ENCODE data around the gene PNPLA2. TPM values are rescaled to one million over a fixed set of nuclear protein-coding genes. Genes with fewer than 3 reads are reported as not detected.
A peak's percentile ranks its signal among the peaks of the same experiment; 100 is the strongest.

PNPLA2 gene
- polyA plus RNA-seq, 4 donors: 38.2 to 87.6 (median 68.0) TPM

DNA sequence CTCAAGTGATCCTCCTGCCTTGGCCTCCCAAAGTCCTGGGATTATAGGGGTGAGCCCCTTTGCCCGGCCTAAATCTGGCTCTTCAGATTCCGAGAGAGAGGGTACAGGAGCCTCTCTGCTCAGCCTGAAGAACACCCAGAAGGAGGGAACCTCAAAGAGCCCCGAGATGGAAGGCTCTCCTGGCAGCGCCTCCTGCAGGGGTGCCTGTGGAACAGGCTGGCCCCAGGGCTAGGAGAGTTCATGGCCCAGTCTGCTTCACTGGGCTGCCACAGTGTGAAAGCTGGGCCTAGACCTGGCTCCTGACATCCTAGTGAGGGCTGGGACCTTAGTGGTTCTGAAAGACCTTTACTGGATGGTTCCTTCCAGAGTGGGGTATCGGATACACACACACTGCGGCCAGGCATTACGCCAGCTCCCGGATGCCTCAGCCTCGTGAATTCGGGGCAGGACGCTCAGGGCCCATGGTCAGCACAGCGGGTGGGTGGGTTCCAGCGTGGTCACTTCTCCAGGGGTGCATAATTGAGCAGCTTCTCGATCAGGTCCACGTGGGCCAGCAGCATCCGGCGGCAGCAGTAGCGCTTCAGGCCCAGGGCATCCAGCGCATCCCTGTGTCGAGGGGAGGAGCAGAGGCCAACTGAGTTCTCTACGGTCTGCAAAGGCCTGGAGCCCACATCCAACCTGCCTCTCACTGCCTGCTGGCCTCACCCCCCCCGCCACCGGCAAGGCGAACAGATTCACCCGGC lies 21.3 kb downstream of the PNPLA2 start:
- DNase-seq (ENCODE audit: low read depth in 4 of 4, low spot score in 2 of 4): no peak

DNA sequence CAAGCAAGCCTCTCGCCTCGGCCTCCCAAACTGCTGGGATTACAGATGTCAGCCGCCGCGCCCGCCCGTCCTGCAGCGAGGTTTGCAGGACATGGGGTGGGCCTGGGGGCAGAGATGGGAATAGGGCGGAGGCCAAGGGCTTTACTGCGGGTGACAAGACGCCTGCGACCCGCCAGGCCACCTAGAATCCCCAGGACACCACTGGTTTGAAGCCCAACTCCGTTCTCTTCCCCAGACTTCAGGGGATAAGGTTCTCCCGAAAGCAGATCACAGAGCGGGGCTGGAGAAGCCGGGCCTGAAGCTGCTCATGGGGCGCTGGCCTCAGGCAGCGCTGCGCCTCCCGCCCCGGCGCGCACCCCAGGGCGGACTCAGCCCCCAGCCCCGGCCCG lies 23.3 kb downstream of the PNPLA2 start:
- no peak for DNase-seq (ENCODE audit: low read depth in 4 of 4, low spot score in 2 of 4)

DNA sequence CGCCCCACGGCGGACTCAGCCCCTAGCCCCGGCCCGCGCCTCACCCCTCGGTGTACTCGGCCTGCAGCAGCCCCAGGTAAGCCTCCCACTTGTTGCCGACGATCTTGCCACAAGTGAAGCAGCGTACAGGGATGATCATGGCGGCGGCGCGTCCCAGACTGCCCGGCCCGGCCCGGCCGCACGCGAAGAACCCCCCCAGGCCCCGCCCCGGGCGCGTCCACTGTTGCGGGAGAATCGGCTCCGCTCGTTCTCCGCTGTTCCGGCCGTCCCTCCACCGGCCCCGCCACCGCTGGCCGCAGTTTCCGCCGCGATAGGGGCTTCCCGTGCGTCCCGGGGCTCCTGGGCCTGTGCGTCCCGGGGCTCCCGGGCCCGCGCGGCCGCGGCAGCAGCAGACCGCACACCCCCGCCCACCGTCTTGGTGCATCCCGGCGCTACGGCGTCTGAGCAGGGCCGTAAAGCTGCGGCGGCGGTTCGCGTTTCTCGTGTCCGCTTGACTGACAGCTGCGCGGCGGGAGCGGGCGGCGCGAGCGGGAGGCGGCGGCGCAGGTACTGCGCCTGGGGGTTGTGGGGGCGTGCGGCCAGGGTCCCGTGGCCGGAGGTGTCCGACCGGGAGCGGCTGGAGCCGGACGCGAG lies 23.8 kb downstream of the PNPLA2 start, which contains the start of the genes POLR2L and TSPAN4:
TSS of gene POLR2L (minus strand) at position 160 of the 633 bp plus-strand sequence. CDS start at position 139, 21 bp downstream.
TSS of gene TSPAN4 (plus strand) at position 483 of the 633 bp plus-strand sequence. CDS start 7,453 bp downstream, outside the sequence.
- DNase-seq (ENCODE audit: low read depth in 4 of 4, low spot score in 2 of 4): peak in 1 of 4 donors; percentile 69

DNA sequence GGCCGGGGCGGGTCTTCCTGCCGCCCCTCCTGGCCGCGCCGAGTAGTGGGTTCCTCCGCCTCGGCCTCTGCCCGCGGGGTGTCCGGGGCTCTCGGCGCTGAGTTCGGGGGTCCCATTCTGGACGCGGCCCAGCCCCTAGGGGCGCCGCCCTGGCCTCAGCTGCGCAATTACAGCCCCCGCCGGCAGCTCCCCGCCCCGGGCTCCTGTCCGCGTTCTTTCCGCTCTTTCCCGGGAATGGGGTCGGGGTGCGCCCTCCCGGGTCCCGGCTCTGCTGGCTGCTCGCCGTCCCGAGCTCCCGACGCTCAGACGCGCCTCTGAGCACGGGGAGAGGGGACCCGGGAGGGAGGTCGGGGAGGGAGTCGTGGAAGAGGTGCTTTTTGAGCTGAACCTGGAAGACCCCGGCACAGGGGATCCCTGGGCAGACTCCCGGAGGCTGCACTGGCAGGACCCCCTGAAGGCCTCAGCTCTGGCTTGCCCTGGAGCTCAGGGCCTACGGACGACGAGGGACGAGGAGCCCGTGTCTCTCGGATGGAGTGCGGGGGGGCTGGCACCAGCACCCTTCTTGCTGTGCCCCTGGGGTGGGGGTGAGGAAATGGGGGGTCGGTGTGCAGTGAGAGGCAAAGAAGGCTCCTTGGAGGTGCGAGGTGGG lies 24.5 kb downstream of the PNPLA2 start:
- no peak for DNase-seq (ENCODE audit: low read depth in 4 of 4, low spot score in 2 of 4)

DNA sequence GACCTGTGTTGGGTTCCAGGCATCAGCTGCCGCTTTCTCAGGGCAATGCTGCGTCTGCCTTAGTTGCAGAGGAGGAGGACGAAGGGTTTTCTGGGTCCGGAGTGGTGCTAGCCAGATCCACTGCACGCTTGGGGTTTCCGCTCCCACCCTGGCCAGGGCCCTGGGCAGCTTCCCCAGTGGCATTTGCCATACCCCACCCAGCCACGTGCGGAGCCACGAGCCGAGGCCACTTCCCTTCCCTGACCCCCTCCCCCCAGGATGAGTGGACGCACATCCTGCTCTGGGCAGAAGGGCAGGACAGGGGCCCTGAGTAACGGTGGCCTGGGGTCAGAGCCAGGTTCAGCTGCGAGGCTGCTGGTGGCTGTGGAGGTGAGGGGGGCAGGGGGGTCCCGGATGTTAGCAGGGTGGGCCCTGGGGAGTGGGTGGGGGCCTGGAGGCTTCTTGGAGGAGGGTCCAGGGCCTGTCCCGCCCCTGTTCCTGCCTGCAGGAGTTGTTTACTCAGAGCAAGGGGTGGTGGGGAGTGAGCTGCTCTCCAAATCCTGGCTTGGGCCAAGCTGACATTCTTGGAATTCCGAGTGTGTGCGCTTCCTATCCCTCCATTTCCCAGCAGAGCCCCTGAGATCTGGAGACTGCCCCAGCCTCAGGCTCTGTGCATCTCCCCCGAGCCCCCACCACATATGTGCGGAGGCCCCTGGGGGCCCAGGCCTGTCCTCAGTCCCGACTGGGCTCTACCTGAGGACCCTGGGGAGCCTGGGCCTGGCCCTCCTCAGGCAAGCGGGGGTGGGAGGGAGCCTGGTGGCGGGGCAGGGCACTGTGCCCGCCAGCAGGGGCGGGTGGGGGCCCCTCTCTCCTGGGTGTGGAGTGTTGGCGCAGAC lies 25.3 kb downstream of the PNPLA2 start:
- DNase-seq (ENCODE audit: low read depth in 4 of 4, low spot score in 2 of 4): peak in 1 of 4 donors; percentile 68

DNA sequence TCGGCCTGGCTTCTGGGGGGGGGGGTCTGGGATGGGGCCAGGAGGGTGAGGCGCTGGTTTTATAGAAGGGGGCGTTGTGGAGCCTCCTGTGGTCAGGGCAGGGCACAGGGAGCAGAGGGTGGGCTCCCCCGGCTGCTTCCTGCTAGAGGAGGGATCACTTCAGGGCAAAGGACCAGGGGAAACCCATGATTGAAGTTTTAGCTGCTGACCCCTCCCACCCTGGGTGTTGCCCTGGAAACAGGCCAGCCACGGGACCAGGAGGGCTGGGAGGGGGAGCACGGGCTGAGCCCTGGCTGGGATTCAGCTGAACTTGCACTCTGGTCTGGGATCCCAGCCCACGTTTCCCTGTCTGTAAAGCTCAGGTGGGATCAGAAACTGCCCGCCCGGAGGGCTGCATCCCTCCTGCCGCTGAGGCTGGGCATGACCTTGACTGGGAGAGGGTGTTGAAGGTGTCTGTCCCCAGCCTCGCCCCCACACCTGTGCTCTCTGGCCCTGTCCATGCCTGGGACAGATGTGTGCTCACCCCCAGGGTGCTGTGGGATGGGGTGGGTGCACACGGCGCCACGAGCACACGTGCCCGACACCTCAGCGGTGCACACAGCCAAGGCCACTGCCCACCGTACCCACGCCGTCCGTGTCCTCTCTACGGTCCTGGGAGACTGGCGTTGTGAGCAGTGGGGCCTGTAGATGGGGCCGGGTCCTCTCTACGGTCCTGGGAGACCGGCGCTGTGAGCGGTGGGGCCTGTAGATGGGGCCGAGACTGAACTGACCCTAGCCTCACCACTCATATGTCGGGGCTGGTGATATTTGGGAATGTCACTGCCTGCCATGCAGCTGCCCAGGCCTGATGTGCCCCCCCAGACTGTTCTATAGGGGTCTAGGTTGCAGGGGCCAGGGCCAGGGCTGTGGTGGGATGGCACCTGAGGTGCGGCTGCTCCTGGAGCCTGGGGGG lies 26.3 kb downstream of the PNPLA2 start:
- peak in 2 of 4 donors; percentile 79 to 82 for DNase-seq (ENCODE audit: low read depth in 4 of 4, low spot score in 2 of 4)

DNA sequence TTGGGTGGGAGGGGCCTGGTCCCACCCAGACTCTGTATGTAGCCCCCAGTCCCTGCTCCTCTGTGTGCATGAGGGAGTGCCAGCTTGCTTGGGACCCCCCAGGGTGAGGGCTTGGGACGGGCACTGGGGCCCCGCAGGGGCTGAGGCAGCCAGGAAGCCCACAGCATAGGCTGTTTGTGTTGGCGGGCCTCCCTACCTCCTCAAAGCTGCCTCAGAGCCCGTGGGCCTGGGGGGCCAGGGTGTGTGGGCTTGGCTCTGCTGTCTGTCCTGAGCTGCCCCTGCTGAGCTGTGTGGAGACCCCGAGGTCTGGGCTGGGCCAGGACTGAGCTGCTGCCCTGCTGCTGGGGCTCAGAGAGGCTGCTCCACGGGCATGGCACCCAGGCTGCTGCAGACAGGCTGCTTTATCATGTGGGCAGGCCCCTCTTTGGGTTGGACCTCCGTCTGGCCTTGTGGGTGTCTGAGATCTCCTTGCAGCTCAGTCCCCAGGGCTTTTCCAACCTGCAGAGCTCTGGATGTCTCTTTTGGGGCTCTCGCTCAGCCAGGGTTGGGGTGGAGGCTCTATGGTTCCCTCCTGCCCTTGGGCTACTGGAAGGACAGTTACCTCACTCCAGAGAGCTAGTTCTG lies 27.3 kb downstream of the PNPLA2 start:
- DNase-seq (ENCODE audit: low read depth in 4 of 4, low spot score in 2 of 4): no peak

DNA sequence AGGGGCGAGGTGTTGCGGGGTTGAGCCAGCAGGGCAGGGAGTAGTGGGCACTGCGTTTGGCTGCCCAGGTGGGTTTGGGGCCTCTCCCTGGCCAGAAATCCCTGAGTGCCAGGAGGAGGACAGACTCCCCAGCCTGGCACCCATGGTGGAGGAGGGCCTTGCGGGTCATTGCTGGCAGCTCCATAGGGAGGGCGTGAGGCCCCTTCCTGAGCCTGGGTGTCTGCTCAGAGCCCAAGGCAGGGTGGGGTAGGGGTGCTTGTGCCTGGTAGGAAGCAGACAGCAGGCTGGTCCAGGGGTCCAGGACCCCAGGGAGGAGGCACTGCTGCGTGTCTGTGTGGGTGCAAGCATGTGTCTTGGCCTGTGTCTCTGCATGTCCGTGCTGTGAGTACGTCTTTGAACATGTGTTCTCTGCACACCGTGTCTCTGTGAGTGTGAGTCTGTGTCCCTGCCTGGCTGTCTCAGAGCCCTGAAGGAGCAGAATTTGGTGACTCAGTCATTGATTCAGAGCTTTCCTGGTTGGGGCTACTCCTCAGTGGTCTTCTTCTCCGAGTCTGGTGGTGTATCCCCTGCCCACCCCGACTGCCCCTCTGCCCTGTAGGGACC lies 27.9 kb downstream of the PNPLA2 start:
- no peak for DNase-seq (ENCODE audit: low read depth in 4 of 4, low spot score in 2 of 4)

DNA sequence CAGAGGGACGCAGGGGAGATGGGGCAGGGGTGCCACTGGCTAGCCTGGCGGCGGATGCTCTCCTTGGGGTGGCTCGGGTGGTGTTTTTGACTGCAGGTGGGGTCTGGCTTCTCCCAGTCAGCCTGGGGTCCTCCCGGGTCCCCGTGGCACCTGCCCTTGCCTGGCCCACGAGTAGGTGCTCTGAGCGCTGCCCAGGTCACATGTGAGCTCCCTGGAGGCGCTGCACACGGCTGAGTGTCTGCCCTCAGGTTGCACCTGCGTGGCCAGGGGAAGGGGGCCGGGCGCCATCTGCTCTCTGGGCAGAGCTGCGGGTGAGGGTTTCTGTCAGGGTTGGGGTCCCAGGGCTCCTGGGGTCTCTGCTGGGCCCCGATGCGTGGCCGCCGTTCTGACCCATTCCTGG lies 29.2 kb downstream of the PNPLA2 start:
- DNase-seq (ENCODE audit: low read depth in 4 of 4, low spot score in 2 of 4): no peak

DNA sequence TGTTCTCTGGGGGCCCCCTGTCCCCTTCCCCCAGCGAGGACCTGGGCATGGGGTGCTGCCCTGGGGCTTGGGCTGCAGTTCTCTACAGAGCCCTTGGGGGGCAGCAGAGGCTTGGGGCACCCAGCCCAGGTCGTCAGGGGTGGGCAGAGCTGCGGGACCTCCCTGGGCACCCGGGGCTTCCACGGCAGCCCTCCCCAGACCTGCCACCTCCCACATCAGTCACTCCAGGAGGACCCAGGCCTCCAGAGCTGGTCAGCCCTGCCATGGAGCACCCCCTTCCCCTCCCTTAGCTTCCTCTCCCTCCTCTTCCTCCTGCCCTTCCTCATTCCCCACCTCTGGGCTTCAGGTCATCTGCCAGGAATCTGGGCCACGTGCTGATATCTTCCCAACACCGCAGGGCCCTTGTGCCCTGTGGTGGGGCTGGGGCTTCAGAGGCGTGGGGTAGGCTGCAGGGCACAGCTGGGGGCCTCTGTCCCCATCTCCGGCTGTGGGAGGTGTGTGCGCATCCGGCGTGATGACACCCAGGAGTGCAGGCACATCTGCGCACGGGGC lies 29.7 kb downstream of the PNPLA2 start:
- no peak for DNase-seq (ENCODE audit: low read depth in 4 of 4, low spot score in 2 of 4)

DNA sequence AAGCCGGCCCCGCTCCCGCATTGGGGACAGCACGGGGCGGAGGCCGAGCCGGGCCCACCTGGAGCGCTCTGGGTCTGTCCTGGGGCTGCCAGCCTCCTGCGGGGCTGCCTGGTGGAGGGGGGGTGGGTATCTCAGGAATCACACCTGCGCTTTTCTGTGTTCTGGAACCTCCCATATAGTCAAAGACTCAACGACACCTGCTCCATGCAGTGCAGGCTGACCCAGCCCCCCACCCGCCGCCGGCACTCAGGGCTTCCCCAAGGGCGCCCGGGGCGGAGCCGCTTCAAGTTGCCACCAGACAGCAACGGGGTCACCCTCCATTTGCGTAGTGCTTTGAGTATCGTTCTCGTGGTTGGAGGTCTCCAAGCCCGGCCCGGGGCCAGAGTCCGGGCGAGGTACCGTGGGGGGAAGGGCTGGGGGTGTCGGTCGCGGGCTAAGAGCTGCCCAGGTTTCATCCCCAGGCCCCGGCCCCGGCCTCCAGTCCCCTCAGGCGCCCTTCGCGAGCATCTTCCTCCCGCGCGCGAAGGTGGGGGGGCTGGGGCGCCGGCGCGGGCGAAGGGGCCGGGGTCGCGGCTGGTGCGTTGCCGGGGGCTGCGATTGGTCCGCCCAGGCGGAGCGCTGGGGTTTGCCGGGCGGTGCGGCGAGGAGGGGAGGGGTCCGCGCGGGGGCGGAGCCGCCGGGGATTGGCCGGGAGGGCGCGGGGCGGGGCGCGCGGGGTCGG lies 30.6 kb downstream of the PNPLA2 start:
- DNase-seq (ENCODE audit: low read depth in 4 of 4, low spot score in 2 of 4): no peak

DNA sequence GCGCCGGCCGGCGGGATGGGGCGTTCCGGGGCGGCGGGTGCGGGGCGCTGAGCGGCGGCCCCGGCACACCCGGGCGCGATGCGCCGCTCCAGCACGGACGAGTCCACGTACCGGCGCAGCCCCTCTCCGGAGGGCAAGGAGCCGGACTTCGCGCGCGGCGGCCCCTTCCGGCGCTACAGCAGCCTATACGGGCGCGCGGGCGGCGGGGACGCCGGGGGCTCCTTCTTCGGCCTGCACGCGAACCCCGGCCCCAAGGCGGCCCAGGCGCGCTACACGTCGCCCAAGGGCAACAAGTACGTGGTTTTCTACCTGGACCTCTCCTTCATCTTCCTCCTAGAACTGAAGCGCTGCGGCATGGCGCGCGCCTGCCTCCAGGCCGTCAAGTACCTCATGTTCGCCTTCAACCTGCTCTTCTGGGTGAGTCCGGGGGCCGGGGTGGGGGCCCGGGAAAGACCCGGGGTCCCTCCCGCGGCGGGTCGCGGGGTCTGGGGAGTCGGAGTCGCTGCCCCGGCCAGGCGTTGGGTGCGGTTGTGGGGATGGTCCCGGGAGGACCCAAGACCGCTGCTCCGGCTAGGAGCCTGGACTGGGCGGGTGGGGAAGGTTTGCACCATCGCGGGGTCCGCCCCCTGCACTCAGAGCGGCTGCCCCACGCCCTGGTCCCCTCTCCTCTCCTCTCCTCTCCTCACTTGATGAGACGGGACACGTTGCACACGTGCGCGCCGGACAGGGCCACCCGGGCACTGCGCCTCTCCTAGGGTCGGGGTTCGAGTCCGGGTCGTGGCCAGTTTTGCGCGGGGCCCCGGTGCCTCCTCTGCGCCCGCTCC lies 31.4 kb downstream of the PNPLA2 start:
- no peak for DNase-seq (ENCODE audit: low read depth in 4 of 4, low spot score in 2 of 4)

DNA sequence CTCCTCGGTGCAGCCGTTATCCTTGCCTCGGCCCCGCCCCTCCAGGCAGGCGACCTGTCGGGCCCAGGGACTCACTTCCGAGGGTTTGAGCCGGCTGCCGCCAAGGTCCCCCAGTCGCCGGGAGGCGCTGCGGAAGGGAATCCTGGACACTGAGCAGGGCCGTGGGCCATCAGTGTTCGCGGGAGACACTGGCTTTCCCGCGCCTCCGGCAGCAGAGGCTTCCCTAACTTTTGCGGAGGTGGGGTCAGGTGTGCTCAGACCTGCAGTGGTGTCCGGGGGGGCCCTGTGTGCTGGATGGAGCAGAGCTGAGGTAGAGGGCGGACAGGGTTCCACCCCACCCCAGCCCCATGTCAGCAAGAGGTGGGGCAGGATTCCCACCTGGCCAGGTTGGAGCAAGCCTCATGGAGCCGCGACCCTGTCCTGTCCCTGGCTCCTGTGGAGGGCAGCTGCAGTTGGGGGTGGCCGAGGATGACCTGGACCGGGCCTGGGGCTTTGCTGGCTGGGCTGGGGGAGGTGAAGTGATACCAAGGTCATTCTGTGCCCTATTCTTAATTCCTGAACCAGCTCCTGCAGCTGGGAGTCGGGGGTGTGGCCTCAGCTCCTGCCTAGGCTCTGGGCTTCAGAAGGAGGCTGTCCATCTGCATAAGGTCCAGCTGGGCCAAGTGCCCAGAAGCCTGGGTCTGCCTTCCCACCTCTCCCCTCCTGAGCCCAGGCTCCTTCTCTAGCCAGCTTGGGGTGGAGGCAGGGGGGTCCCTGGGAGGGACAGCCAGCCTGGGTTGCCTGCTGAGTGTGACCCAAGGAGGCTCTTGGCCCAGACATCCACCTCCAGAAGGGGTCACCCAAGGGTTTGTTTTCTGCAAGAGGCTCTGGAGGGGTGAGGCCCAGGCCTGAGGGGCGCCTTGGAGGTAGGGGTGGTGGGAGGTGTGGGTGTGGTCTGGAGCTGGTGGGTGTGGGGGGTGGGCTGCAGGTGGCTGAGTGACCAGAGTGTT lies 32.4 kb downstream of the PNPLA2 start:
- no peak for DNase-seq (ENCODE audit: low read depth in 4 of 4, low spot score in 2 of 4)

DNA sequence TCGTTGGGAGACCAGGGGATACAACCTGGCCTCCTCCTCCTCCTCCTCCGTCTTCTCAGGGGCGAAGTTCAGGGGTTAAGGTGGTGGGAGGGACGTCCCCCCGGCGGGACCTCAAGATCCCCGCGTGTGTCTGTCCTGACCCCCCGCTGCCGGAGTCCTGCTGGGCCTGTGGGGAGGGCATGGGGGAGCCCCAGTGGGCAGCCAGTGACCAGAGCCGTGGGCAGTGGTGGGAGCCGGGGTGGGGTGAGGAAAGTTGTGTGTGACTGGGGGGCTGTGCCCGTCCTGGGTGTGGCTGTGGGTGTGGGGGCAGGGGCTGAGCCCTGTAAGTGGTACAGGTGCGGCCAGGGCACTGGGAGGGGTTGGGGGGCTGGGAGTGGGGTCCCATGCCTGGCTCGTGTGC lies 34.0 kb downstream of the PNPLA2 start:
- DNase-seq (ENCODE audit: low read depth in 4 of 4, low spot score in 2 of 4): no peak

DNA sequence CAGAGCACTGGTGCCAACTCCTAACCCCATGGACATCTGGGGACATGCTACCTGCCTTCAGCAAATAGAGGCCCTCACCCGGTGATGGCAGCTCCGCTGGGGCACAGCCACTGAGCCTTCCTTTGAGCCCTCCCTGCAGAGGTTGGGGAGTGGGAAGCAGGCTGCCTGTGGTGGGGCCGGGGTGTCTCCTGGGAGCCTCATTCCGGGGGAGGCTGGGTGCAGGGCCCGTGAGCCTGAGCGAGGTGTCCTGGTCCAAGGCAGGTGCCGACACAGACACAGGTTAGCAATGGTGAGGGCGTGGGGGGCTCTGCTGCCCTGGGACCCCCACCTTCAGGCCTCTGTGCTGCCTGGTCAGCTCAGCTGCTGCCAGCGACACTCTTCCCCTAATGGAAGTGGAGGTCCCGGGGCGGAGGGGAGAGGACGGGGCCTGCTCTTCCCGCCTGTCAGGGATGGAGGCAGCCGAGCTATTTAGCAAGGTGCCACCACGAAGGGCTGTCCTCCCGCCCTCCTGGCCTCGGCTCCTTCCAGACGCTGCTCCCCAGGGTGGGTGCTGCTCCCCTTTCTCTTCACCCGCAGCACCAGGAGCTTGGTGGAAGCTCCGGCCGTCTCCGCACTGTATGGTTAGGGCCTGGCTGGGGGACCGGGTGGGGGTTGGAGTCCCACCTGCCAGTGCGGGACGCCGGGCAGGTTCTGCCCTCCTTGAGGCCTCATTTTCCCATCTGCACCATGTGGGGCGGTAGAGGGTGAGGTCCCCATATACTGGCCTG lies 35.2 kb downstream of the PNPLA2 start:
- no peak for DNase-seq (ENCODE audit: low read depth in 4 of 4, low spot score in 2 of 4)

All from left renal cortex interstitium (tissue), 4 donors.